ENCODE measurements around the gene FAM76B.

FAM76B gene

DNA sequence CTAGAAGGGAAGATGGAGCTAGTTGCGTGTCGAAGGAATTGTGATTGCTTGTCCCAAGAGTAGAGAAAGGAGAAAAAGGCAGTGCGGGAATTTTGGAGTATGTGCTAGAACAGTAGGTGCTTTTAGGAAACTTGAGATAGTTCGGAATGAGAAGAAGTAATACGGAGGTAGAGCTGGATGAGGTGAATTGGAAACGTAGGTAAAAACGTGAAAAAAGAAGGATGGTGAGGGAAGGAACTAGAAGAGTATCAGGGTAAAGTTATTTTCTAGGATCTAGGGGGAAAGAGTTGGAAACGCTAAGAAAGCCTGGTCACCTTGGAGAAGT, 2.1 kb upstream of the FAM76B start:
- no peak for FAIRE-seq

GRCh38 chr11:95790933-95791708, 1.5 kb upstream of the FAM76B start:
- FAIRE-seq, result no peak

- FAIRE-seq, result no peak
These were observed 746 bp upstream of the FAM76B start, which contains the start of gene CEP57 for GRCh38 chr11:95790123-95790932. TSS of gene CEP57 (plus strand) at chr11:95790498. CDS start at chr11:95790699, 201 bp downstream.

DNA sequence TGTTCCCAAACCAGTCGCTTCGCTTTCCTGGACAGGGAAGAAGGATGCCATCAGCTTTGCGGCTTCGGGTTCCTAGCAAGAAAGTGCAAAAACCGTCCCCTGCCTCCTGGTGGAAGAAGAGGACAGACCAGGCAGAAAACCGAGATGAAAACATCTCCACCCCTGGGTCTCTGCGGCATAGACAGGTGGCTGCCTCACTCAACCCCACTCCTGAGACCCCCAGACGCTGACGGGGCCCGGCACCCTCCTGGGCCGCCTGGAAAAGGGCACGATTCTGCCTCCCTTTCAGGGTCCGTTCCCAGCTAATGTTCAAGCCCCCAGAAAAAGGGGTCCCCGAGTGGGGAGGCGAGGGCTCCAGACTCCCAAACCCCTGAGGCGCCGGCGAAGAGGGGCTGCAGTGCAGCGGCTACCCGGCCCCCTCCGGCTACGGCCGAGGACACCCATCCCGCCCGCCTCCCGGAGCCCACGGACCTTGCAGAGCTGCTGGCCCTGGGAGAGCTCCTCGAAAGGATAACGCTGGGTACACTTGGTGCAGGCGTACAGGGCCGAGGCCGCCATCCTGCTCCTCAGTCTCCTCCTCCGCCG, 569 bp downstream of the FAM76B start:
- FAIRE-seq, result no peak

GRCh38 chr11:95780544-95780943, 9.0 kb downstream of the FAM76B start:
- FAIRE-seq, result no peak

GRCh38 chr11:95778699-95779098, 10.9 kb downstream of the FAM76B start:
- no peak for FAIRE-seq

- FAIRE-seq, result no peak
These were observed 12.7 kb downstream of the FAM76B start for GRCh38 chr11:95776859-95777258.

- no peak for FAIRE-seq
These were observed 21.1 kb downstream of the FAM76B start for GRCh38 chr11:95768521-95768920.

GRCh38 chr11:95767498-95767897, 22.1 kb downstream of the FAM76B start:
- FAIRE-seq, result no peak

DNA sequence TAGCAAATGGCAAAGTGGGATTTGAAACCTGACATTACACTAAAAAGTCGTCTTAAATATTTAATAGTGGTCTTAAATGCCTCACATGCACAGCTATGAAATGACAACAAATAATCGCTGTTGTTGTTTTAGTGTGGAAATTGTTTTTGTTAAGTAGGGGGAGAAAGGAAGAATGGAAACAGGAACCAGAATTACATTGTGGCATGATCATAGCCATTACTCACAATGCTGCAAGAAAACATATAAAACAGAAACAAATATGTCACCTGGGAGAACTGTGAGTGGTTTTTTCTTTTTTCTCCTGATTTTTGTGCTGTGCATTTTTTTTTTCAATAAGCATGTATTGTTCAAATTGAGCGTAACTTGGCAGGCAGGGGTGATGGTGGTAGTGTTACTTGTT, 22.9 kb downstream of the FAM76B start:
- FAIRE-seq, result no peak

- peak; percentile 90 for FAIRE-seq
These were observed 25.2 kb downstream of the FAM76B start for GRCh38 chr11:95764267-95764898.

- no peak for FAIRE-seq
These were observed 27.0 kb downstream of the FAM76B start for GRCh38 chr11:95762534-95762933.

DNA sequence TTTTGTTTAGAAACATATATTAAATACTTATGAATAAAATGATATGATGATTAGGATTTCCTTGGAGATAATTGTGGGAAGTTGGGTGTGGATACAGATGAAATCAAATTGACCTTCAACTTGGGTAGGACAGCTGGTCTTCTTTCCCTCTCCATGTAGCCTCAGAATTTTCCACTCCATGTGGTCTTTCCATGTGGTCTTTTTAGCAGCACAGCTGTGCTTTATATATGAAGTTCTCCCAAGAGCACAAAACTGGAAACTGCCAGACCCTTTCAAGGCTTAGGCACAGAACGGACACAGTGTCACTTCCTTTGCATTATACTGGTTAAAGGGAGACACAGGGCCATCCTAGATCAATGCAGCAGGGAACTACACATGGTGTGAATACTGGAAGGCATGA, 28.6 kb downstream of the FAM76B start:
- FAIRE-seq, result no peak

DNA sequence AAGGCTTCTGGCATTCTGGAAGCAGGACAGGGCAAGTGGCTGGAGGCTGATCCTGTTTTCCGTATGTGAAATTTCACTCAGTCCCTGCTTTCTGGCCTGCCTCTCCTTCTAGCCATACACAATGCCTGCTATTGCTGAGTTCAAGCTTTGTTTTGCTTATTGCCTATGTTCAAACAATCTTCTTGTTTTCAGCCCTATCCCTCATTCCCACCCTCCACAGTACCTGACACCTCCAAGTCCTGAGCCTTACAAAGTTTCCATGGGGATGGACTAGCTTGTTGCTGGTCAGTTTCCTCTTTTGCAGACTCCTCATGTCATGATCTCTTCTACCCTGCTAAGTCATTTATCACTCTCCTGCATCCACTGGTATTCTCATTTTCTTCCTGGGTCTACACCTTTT, 38.1 kb downstream of the FAM76B start:
- FAIRE-seq, result no peak

DNA sequence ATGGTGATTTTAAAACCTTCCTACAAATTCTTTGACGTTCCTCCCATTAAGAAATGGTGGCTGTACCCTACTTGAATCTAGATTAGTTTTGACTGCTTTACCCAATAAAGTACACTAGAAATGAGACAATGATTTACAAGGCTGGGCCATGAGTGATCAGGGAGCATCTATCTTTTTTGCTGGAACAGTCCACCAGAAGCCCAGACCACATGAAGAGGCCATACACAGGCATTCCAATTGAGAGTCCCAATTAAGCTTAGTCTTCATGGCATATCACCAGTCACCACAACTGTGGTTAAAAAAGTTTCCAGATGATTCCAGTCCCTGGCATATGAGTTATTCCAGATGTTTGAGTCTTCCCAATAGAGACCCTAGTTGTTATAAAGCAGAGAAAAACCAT, 39.5 kb downstream of the FAM76B start:
- FAIRE-seq, result no peak

- no peak for FAIRE-seq
These were observed 50.3 kb downstream of the FAM76B start for GRCh38 chr11:95739108-95739938.

DNA sequence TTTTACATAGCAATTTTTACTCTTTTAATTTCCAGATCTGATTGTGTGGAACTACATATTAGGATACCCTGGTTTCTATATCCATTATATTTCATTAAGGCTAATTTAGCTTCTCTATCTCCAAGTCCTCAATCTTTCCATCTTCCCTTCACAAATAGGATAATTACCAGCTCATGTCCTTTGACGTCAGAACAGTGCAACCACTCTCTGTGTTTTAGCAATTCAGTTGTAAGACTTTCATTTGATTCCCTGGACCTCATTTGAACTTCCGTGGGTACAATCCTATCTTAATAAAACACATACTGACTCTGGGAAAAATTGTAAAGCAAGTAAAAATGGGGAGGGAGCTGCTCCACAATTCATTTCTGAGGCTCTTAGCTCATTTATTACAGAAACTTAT, 52.8 kb downstream of the FAM76B start:
- no peak for FAIRE-seq

DNA sequence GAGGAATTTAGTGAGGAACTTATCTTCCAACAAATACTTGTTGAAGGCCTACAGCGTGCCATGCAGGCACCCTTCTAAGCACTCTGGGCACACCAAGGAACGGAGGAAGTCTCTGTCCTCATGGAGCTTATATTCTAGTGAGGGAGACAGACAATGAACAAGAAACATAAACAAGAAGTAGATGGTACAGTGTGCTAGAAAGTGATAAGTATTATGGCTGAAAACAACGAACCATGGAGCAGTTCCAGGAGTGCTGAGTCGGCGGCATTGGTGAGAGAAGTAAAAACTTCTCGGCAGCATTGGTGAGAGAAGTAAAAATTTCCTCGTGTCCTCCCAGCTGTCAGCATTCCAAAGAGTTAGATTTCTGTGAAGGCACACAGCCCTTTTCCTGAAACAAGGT, 53.2 kb downstream of the FAM76B start:
- FAIRE-seq, result no peak

- FAIRE-seq, result no peak
These were observed 55.5 kb downstream of the FAM76B start for GRCh38 chr11:95734009-95734572.

GRCh38 chr11:95732930-95733602, 56.5 kb downstream of the FAM76B start:
- FAIRE-seq, result no peak

DNA sequence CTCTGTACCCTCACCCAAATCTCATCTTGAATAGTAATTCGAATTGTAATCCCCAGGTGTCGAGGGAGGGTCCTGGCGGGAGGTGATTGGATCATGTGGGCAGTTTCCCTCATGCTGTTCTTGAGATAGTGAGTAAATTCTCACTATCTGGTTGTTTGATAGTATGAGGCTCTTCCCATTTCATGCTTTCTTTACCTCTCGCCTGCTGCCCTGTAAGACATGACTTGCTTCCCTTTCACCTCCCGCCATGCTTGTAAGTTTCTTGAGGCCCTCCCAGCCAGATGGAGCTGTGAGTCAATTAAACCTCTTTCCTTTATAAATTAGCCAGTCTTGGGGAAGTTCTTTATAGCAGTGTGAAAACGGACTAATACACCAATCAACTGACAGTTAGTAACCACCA, 60.1 kb downstream of the FAM76B start:
- no peak for FAIRE-seq

All from colon (tissue), 2 donors.